GM12878 (cell line): Measurements from ENCODE around the gene TMPRSS9. TPM values are rescaled to one million over a fixed set of nuclear protein-coding genes. Genes with fewer than 3 reads are reported as not detected.

ENCODE experiments used
- ATAC-seq: fragments of 200-7000 bp; cut with Tn5 transposase; 3 replicates; pipeline ENCODE4 v1.9.1; 2020; ENCODE audit warnings: mild to moderate bottlenecking, moderate library complexity
- BruUV-seq: library from RNA; stranded (reverse); fragments of 400-500 nt; replicated peaks from 2 replicates; lab custom pipeline; 2021; lab: Mats Ljungman, UMichigan
- CTCF ChIA-PET: fragments of 300-600 bp; sonication (Branson Sonifier 250); formaldehyde crosslinking; extraction: SDS; loops from one replicate; lab custom pipeline; 2021; ENCODE audit warnings: inconsistent platforms; lab: Yijun Ruan, JAX
- POLR2A ChIA-PET: fragments of 350-600 bp; formaldehyde crosslinking; extraction: SDS; loops from one replicate; lab custom pipeline; 2021; ENCODE audit warnings: inconsistent platforms; lab: Charles Lee
- RAD21 ChIA-PET: fragments of 300-600 bp; sonication (Branson Sonifier 250); formaldehyde crosslinking; loops from one replicate; lab custom pipeline; 2023; ENCODE audit warnings: antibody characterized with exemption; ENCODE audit not compliant: unreplicated experiment; lab: Charles Lee
- SMC1A ChIA-PET: fragments of 300-600 bp; sonication (Branson Sonifier 250); formaldehyde crosslinking; loops from one replicate; lab custom pipeline; 2023; ENCODE audit not compliant: unreplicated experiment, uncharacterized antibody; lab: Charles Lee
- DNase-seq: peaks from one replicate; pipeline ENCODE4 v3.0.0-alpha.2; 2011; ENCODE audit warnings: low read depth, low spot score
- FAIRE-seq: peaks from 3 replicates; lab custom pipeline; 2011; peaks lifted over from hg19 to GRCh38; lab: Jason Lieb, UNC
- H2AFZ ChIP-seq: 2 replicates; pipeline ENCODE4 v1.6.0; 2011; ENCODE audit warnings: low read depth, low read length, control low read depth; ENCODE audit not compliant: control insufficient read depth
- H3K27ac ChIP-seq: 2 replicates; pipeline ENCODE4 v1.5.1; 2011; ENCODE audit warnings: control low read depth; ENCODE audit not compliant: control insufficient read depth, insufficient read depth
- H3K27me3 ChIP-seq, 2 experiments: replicated peaks in 1 of 2; 2 replicates each; pipeline versions ENCODE4 v1.6.0 to v1.6.1; 2011; ENCODE audit warnings: low read length in 1 of 2; ENCODE audit not compliant: control insufficient read depth in 2 of 2, insufficient read depth in 2 of 2
- H3K36me3 ChIP-seq, 2 experiments: 2 replicates each; pipeline ENCODE4 v1.5.1; 2011; ENCODE audit warnings: low read length in 1 of 2; ENCODE audit not compliant: control insufficient read depth in 2 of 2, insufficient read depth in 2 of 2
- H3K4me1 ChIP-seq: 2 replicates; pipeline ENCODE4 v1.6.1; 2011; ENCODE audit warnings: mild to moderate bottlenecking, low read length, moderate library complexity, mixed read lengths; ENCODE audit not compliant: control insufficient read depth, insufficient read depth
- H3K4me2 ChIP-seq: 2 replicates; pipeline ENCODE4 v1.6.0; 2011; ENCODE audit warnings: control low read depth; ENCODE audit not compliant: control insufficient read depth, insufficient read depth
- H3K4me3 ChIP-seq: fragments of 200-600 bp; sonication (generic); 2 replicates; pipeline ENCODE4 v1.5.1; 2016
- H3K79me2 ChIP-seq: 2 replicates; pipeline ENCODE4 v1.6.0; 2011; ENCODE audit warnings: low read length; ENCODE audit not compliant: control insufficient read depth, insufficient read depth
- H3K9ac ChIP-seq: 2 replicates; pipeline ENCODE4 v1.8.0; 2011; ENCODE audit warnings: low read length, control low read depth, mixed read lengths; ENCODE audit not compliant: control insufficient read depth, insufficient read depth
- H3K9me3 ChIP-seq: replicated peaks from 3 replicates; pipeline ENCODE4 v1.5.1; 2011; ENCODE audit warnings: mild to moderate bottlenecking, low read length; ENCODE audit not compliant: control insufficient read depth, insufficient read depth
- H4K20me1 ChIP-seq: 2 replicates; pipeline ENCODE4 v1.6.0; 2011; ENCODE audit not compliant: control insufficient read depth, insufficient read depth
- CBX5 ChIP-seq: sonication (generic); IDR thresholded peaks from 2 replicates; pipeline ENCODE4 v1.6.1; 2016; ENCODE audit warnings: low read depth, moderate library complexity, mild to moderate bottlenecking, inconsistent platforms
- CHD4 ChIP-seq: fragments of 200-600 bp; sonication (generic); IDR thresholded peaks from 2 replicates; pipeline ENCODE4 v1.6.1; 2016; ENCODE audit warnings: mild to moderate bottlenecking
- E4F1 ChIP-seq: fragments of 450-650 bp; IDR thresholded peaks from 2 replicates; pipeline ENCODE4 v1.6.1; 2018; ENCODE audit warnings: borderline replicate concordance, mild to moderate bottlenecking; ENCODE audit not compliant: partially characterized antibody
- GATAD2B ChIP-seq: fragments of 450-650 bp; conservative IDR thresholded peaks from 2 replicates; pipeline ENCODE4 v1.6.1; 2017; ENCODE audit warnings: low read depth, mild to moderate bottlenecking, moderate library complexity
- KAT2A ChIP-seq: conservative IDR thresholded peaks from 2 replicates; pipeline ENCODE4 v1.6.1; 2011; ENCODE audit warnings: low read depth, low read length; ENCODE audit not compliant: control insufficient read depth
- PML ChIP-seq: IDR thresholded peaks from 2 replicates; pipeline ENCODE4 v1.6.1; 2012; ENCODE audit warnings: low read length, inconsistent platforms
- SIN3A ChIP-seq: IDR thresholded peaks from 2 replicates; pipeline ENCODE4 v1.6.1; 2012; ENCODE audit warnings: low read depth, low read length, improper control_type of control experiment
- SIX5 ChIP-seq: IDR thresholded peaks from 2 replicates; pipeline ENCODE4 v1.6.1; 2011; ENCODE audit warnings: mild to moderate bottlenecking, low read depth, low read length, moderate library complexity; ENCODE audit not compliant: severe bottlenecking
- SUPT20H ChIP-seq: IDR thresholded peaks from 2 replicates; pipeline ENCODE4 v1.6.1; 2011; ENCODE audit warnings: low read depth, mild to moderate bottlenecking, low read length, moderate library complexity, borderline replicate concordance; ENCODE audit not compliant: control insufficient read depth
- WGBS: methylation state at CpG from one replicate; pipeline ENCODE4 v1.1.6; 2016; ENCODE audit warnings: low lambda C conversion rate; ENCODE audit not compliant: insufficient replicate concordance, insufficient coverage; ENCODE audit errors: missing lambda C conversion rate; 5-methylcytosine and 5-hydroxymethylcytosine counted together
- in situ Hi-C: fragments of 300-500 bp; cut with MboI; formaldehyde crosslinking; loops from 9 replicates; pipeline ENCODE4 v1.14.3; 2018; ENCODE audit warnings: mixed read lengths
- intact Hi-C: fragments of 100-400 bp; cut with micrococcal nuclease; formaldehyde crosslinking; loops from one replicate; pipeline ENCODE4 v1.14.2; 2022; ENCODE audit not compliant: unreplicated experiment
- polyA plus RNA-seq, 11 experiments: library from polyadenylated mRNA; depleted of rRNA in 4 of 11; unstranded in 6 of 11; stranded (reverse) in 5 of 11; fragments of >200 nt; fragmentation: Nextera tagmentation in 4 of 11; fragmentation: Illumina TruSeq in 1 of 11; extraction: Ambion mirVana in 4 of 11; extraction: Trizol in 1 of 11; gene quantifications; 1 replicate in 1 of 11; 2 replicates in 10 of 11; pipeline versions ENCODE4 v1.2.1 to v1.2.3, GENCODE V29; 2011 to 2016; ENCODE audit warnings: inconsistent platforms in 2 of 11, missing spikeins in 2 of 11, low read depth in 1 of 11
- total RNA-seq, 4 experiments: library from RNA; depleted of rRNA in 3 of 4; stranded (reverse); fragments of >200 nt in 3 of 4; fragmentation: Illumina TruSeq in 1 of 4; extraction: Trizol in 1 of 4; gene quantifications; 2 replicates each; pipeline versions ENCODE4 v1.2.1 to v1.2.3, GENCODE V29; 2013 to 2021
- TF ChIP-seq, protein P1 (sequence below): fragments of 450-650 bp; conservative IDR thresholded peaks from 2 replicates; pipeline ENCODE4 v1.6.1; 2017; ENCODE audit warnings: mild to moderate bottlenecking, moderate library complexity
- TF ChIP-seq, protein P2 (sequence below): IDR thresholded peaks from 2 replicates; pipeline ENCODE4 v1.6.1; 2011; ENCODE audit warnings: borderline replicate concordance, low read depth, mild to moderate bottlenecking, moderate library complexity, mixed read lengths, low read length; ENCODE audit not compliant: insufficient read depth; ENCODE audit errors: extremely low read length

TMPRSS9 gene
- total and polyA plus RNA-seq, 10 of the 15 experiments (the other 5 are each of a cell fraction or from before 2014, with no cell fraction given): 0.24 TPM; not detected in 9

DNA sequence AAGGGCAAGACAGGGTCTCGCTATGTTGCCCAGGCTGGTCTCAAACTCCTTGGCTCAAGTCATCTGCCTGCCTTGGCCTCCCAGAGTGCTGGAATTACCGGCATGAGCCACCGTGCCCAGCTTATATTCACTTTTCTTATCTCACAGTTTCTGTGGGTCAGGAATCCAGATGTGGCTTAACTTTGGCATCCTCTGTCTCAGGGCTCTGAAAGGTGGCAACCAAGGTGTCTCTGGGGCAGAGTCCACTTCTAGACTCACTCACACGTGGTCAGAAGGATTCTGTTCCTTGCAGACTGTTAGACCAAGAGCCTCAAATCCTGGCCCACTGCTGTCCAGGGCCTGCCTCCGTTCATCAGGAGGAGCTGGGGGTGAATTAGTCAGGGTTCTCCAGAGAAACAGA, 104.3 kb downstream of the TMPRSS9 start:
- ATAC-seq (no peak), DNase-seq (no peak), FAIRE-seq (no peak)
- ChIA-PET CTCF (interaction anchor here (0.7 to 1.4 kb wide), 5 partner anchors 147 to 189 kb away, joined by 3 to 4 read pairs (median 3); no protein-coding TSS in a partner anchor), RAD21 (no interaction called here), SMC1A (interaction anchor here (0.9 kb wide), 1 partner anchor 156 kb away, joined by 3 read pairs; no protein-coding TSS in a partner anchor), POLR2A (no interaction called here)
- no peak overlapping the region for H2AFZ ChIP-seq
- BruUV-seq: no TSS peak
- 82% methylated on average over 5 of the region's 5 CpGs for WGBS
- no peaks in the 10 kb centered on the region for H3K27me3 ChIP-seq
- TF ChIP-seq KAT2A: no peak
- no peaks in the 10 kb centered on the region for H3K36me3 ChIP-seq
- no peaks in the 10 kb centered on the region for H3K9me3 ChIP-seq
- no peak overlapping the region for H3K4me3 ChIP-seq
- H3K4me2 ChIP-seq: no peak overlapping the region
- in situ Hi-C loops: no loop called here
- intact Hi-C loops: loop anchor here (10.0 kb wide), 1 partner anchor 280 kb away; the partner anchor contains the start of gene SLC39A3
- peaks cover 5% of the 10 kb centered on the region for H3K4me1 ChIP-seq
- H3K27ac ChIP-seq: no peak overlapping the region
- no peaks in the 10 kb centered on the region for H3K79me2 ChIP-seq
- H3K9ac ChIP-seq: no peak overlapping the region
- no peaks in the 10 kb centered on the region for H4K20me1 ChIP-seq

- Histone ChIP-seq H4K20me1 (no peaks in the 10 kb centered on the region), H3K36me3 (no peaks in the 10 kb centered on the region), H3K9ac (no peak overlapping the region), H3K4me2 (no peak overlapping the region), H3K27me3 (no peaks in the 10 kb centered on the region), H3K9me3 (no peaks in the 10 kb centered on the region), H3K79me2 (no peaks in the 10 kb centered on the region), H2AFZ (no peak overlapping the region), H3K27ac (no peak overlapping the region), H3K4me3 (no peak overlapping the region), H3K4me1 (peaks cover 8% of the 10 kb centered on the region)
- ChIA-PET SMC1A (interaction anchor here (0.9 to 1.4 kb wide), 2 partner anchors 143 to 146 kb away, joined by 4 read pairs; no protein-coding TSS in a partner anchor), CTCF (interaction anchor here (1.7 kb wide), 1 partner anchor 143 kb away, joined by 7 read pairs; no protein-coding TSS in a partner anchor), RAD21 (interaction anchor here (0.6 kb wide), 1 partner anchor 11 kb away, joined by 4 read pairs; no protein-coding TSS in a partner anchor), POLR2A (interaction anchor here (0.6 to 0.7 kb wide), 2 partner anchors 62 to 93 kb away, joined by 4 to 5 read pairs; no protein-coding TSS in a partner anchor)
- in situ Hi-C loops: loop anchor here (5.0 kb wide), 1 partner anchor 284 kb away; no protein-coding TSS in a partner anchor
- ATAC-seq (no peak), FAIRE-seq (no peak), DNase-seq (no peak)
- intact Hi-C loops: loop anchor here (10.0 kb wide), 1 partner anchor 276 kb away; the partner anchor contains the start of gene SLC39A3
- WGBS: 76% methylated on average over 11 of the region's 12 CpGs
- no TSS peak for BruUV-seq
- TF ChIP-seq CBX5 (no peak), E4F1 (no peak), PML (no peak), SUPT20H (no peak), SIN3A (no peak), CHD4 (no peak), SIX5 (no peak), GATAD2B (no peak)
- TF ChIP-seq, protein P1, sequence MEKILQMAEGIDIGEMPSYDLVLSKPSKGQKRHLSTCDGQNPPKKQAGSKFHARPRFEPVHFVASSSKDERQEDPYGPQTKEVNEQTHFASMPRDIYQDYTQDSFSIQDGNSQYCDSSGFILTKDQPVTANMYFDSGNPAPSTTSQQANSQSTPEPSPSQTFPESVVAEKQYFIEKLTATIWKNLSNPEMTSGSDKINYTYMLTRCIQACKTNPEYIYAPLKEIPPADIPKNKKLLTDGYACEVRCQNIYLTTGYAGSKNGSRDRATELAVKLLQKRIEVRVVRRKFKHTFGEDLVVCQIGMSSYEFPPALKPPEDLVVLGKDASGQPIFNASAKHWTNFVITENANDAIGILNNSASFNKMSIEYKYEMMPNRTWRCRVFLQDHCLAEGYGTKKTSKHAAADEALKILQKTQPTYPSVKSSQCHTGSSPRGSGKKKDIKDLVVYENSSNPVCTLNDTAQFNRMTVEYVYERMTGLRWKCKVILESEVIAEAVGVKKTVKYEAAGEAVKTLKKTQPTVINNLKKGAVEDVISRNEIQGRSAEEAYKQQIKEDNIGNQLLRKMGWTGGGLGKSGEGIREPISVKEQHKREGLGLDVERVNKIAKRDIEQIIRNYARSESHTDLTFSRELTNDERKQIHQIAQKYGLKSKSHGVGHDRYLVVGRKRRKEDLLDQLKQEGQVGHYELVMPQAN: no peak
- TF ChIP-seq, protein P2, sequence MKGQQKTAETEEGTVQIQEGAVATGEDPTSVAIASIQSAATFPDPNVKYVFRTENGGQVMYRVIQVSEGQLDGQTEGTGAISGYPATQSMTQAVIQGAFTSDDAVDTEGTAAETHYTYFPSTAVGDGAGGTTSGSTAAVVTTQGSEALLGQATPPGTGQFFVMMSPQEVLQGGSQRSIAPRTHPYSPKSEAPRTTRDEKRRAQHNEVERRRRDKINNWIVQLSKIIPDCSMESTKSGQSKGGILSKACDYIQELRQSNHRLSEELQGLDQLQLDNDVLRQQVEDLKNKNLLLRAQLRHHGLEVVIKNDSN: no peak
Observed at GRCh38 chr19:2468596-2468995, 108.5 kb downstream of the TMPRSS9 start.
